Right ventricle myocardium inferior (tissue), 1 donor: Measurements from ENCODE around the gene AEBP1. TPM values are rescaled to one million over a fixed set of nuclear protein-coding genes. Genes with fewer than 3 reads are reported as not detected.
A peak's percentile ranks its signal among the peaks of the same experiment; 100 is the strongest.

Source experiments
- ATAC-seq: fragments of 200-7000 bp; cut with Tn5 transposase; one replicate; pipeline ENCODE4 v1.9.1; 2020; ENCODE audit warnings: mild to moderate bottlenecking, moderate library complexity
- DNase-seq: peaks from one replicate; pipeline ENCODE4 v3.0.0; 2021; ENCODE audit errors: missing footprints
- intact Hi-C: fragments of 100-400 bp; cut with DNase I; formaldehyde crosslinking; loops from one replicate; pipeline ENCODE4 v1.11.0; 2022
- long read RNA-seq: library from polyadenylated mRNA; unstranded; transcript quantifications from one replicate; pipeline ENCODE4 v2.0.0, GENCODE V29; 2021
- total RNA-seq: library from RNA; stranded (reverse); fragmentation: NEBNext Ultra II Directional; extraction: Animal tissue kit (Norgen Biotek cat#: 25700); gene quantifications from one replicate; pipeline ENCODE4 v1.2.1, GENCODE V29; 2021
- donor health status: DM: no; HTN: yes; CAD: no; lungs with severe emphysema.

AEBP1 gene
- total RNA-seq: 13.6 TPM
- long read RNA-seq, full-length matches to known transcripts: 11 of 19 reads
- long read RNA-seq, partial matches to known transcripts: 5 of 19 reads
- long read RNA-seq, other reads (novel, unspliced or antisense): 3 of 19 reads

DNA sequence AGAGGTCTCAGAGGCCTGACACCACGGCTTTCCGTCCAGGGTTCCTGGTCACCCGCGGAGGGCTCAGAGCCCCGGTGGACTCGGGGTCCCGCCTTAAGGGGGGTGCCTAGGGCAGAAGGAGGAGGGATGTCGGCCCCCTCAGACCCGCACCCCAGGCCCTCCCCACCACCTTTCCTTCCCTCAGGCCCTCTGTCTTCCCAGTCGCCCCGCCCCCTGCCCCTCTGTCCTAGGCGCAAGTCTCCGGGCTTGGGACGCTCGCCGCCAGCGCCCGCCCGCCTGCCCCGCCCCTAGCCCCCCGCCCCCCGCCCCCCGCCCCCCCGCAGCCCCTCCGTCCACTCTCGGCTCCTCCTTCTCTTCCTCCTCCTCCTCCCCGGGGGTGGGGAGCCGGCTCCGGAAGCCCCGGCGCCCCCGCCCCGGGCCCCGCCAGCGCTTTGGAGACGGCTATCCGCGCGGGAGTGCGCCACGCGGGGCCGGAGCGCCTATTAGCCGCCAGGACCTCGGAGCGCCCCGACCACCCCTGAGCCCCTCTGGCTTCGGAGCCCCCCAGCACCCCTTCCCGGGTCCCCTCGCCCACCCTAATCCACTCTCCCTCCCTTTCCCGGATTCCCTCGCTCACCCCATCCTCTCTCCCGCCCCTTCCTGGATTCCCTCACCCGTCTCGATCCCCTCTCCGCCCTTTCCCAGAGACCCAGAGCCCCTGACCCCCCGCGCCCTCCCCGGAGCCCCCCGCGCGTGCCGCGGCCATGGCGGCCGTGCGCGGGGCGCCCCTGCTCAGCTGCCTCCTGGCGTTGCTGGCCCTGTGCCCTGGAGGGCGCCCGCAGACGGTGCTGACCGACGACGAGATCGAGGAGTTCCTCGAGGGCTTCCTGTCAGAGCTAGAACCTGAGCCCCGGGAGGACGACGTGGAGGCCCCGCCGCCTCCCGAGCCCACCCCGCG, at the start of gene AEBP1:
AEBP1 (plus strand) TSS at position 423 of the 937 bp plus-strand sequence; CDS start at position 744, 321 bp downstream.
- intact Hi-C loops: no loop called here

DNA sequence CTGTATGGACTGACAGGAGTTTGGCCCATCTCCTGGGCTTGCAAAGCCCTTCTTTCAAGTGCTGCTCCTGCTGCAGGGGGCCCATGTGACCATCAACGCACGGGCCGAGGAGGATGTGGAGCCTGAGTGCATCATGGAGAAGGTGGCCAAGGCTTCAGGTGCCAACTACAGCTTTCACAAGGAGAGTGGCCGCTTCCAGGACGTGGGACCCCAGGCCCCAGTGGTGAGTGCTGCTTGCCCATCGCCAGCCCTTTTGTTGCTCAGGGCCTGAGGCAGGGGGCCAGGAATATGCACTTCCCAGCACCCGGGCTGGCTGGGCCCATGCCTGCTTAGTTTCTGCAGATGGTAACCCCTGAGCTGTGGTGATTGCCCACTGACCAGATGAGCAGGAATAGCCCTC, 47.5 kb upstream of the AEBP1 start:
- DNase-seq: peak; percentile 42
- no peak for ATAC-seq
- intact Hi-C loops: no loop called here

More for the DNA sequence above, at the start of gene AEBP1:
- DNase-seq (peak; percentile 68), ATAC-seq (peak; percentile 26)

DNA sequence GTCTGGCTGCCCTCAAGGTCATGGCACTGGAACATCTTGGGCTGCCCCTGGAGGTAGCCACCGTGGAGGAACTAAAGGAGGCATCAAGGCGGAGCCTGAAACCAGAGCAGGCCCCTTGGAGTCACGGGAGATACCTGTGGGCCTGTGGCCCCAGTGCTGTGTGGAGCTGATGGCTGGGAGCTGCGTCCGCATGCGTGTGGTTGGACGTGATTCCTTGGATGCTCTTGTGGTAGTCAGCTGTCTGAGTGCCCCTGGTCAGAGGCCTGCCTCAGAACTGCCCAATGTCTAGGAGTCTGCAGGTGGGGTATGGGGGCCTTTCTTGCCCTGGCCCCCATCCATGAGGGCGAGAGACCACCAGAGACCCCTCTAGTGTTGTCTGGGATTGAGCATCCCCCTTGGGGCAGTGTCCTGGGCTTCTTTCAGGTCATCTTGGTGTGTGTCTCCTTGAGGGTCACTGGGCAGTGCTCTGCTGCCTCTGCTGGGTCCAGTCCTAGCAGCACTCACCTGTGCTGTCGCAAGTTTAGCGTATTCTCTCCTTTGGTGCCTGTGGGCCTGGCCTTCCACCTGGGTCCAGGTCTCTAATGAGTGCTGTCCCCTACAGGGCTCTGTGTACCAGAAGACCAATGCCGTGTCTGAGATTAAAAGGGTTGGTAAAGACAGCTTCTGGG, 46.8 kb upstream of the AEBP1 start:
- DNase-seq (peak; percentile 22), ATAC-seq (no peak)
- intact Hi-C loops: no loop called here

DNA sequence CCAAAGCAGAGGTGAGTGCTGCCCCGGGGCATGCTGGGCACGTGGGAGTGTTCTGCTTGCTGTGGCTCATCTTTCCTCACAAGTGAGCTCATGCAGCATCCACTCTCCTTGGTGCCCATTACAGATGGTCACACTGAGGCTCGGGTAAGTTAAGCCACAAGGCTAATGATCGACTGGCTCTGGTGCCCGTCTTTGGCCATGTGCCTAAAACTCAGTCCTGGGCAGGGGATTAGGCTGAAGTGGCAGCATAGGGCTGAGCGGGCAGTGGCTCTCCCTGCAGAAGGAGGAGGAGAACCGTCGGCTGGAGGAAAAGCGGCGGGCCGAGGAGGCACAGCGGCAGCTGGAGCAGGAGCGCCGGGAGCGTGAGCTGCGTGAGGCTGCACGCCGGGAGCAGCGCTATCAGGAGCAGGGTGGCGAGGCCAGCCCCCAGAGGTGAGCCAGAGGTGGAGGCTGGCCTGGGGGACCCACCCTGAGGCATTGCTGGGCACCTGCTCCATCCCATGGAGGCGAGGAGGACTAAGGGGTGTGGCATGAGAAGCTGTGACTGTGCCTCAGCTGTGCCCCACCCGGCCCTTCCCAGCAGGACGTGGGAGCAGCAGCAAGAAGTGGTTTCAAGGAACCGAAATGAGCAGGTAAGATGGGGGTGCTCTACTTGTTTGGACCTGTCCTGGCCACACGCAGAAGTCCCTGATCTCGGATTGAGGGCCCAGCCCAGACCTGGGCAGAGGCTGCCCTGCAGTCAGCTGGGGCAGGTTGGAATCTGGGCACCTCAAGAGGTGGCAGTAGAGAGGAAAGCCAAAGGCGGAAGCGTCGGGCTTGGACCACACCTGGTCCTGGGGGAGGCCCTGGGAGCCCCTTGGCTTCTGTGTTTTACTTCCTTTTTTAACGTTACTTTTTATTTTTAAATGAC, 46.0 kb upstream of the AEBP1 start:
- intact Hi-C loops: no loop called here
- ATAC-seq: no peak
- DNase-seq: no peak

DNA sequence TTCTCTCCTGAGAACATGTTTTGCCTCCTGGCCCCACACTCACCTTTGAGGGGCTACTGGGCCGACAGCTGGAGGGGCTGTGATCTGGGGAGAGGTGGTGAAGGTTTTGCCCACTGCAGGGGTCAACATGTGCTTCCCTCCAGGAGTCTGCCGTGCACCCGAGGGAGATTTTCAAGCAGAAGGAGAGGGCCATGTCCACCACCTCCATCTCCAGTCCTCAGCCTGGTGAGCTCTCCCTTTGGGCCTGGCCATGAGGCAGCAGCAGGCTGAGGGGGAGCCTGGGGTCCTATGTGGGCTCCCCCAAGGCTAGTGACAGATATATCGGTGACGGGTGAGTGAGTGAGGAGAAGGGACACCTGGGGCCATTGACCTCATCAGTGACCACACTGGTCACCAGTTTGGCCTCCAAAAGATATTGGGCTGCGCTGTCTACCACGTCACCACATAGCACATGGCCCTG, 45.4 kb upstream of the AEBP1 start:
- ATAC-seq: no peak
- DNase-seq: no peak
- intact Hi-C loops: no loop called here

DNA sequence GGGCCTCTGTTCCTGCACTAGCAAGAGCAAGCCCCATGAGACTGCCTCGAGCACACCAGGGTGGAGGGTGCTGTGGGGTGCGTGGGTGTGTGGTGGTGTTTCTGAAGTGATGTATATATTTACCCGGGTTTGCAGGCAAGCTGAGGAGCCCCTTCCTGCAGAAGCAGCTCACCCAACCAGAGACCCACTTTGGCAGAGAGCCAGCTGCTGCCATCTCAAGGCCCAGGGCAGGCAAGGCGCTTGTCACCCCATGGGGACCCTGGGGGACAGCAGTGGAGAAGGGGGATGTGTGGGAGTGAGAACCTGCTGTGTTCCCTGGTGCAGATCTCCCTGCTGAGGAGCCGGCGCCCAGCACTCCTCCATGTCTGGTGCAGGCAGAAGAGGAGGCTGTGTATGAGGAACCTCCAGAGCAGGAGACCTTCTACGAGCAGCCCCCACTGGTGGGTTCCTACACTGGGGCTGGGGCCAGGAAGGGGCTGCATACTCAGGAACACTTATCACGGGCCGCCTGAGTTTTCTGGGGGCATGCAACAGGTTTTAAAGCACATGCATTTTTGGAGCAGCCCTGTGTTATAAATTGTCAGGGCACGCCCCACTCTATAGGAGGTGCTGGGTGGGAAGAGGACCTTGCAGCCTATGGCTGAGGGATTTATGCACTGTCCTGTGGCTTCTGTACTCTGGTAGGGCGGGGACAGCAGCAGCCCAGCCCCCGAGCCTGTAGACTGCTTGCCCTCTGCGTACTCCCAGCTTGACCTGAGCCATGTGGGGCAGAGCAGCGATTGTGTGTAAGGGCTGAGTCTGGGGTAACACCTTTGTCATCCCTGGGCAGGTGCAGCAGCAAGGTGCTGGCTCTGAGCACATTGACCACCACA, 44.7 kb upstream of the AEBP1 start:
- ATAC-seq (no peak), DNase-seq (no peak)
- intact Hi-C loops: loop anchor here (10.0 kb wide), 1 partner anchor 425 kb away; no protein-coding TSS in a partner anchor

DNA sequence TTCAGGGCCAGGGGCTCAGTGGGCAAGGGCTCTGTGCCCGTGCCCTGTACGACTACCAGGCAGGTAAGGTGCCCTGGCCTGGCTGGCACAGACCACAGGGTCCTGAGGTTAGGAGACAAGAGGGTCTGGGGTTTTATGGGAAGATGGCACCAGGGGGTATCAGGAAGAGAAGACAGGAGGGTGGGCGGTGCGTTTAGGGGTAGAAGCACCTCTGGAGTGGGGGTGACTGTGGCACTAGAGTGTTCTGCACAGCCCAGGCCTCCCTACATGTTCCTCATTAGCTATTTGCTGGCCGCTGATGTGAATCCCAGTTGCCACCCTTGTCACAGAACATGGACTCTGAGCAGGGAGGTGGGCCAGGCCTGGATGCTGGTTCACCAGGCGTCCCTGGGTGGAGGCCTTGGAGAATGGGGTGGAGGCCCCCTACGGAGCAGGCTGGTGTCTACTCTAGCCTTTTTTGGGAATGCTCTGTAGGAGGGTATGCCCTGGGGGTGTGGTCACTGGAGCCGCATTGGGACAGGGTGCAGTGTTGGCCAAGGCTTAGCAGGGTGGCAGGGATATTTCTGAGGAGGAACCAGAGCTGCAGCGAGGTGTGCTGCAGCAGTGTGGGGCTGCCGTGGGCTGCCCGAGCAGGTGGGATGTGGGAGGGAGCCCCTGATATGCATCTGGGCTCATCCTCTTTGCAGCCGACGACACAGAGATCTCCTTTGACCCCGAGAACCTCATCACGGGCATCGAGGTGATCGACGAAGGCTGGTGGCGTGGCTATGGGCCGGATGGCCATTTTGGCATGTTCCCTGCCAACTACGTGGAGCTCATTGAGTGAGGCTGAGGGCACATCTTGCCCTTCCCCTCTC, 43.8 kb upstream of the AEBP1 start:
- peak; percentile 28 for DNase-seq
- ATAC-seq: peak; percentile 11
- intact Hi-C loops: loop anchor here (10.0 kb wide), 1 partner anchor 424 kb away; no protein-coding TSS in a partner anchor

DNA sequence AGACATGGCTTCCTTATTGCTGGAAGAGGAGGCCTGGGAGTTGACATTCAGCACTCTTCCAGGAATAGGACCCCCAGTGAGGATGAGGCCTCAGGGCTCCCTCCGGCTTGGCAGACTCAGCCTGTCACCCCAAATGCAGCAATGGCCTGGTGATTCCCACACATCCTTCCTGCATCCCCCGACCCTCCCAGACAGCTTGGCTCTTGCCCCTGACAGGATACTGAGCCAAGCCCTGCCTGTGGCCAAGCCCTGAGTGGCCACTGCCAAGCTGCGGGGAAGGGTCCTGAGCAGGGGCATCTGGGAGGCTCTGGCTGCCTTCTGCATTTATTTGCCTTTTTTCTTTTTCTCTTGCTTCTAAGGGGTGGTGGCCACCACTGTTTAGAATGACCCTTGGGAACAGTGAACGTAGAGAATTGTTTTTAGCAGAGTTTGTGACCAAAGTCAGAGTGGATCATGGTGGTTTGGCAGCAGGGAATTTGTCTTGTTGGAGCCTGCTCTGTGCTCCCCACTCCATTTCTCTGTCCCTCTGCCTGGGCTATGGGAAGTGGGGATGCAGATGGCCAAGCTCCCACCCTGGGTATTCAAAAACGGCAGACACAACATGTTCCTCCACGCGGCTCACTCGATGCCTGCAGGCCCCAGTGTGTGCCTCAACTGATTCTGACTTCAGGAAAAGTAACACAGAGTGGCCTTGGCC, 43.0 kb upstream of the AEBP1 start:
- ATAC-seq (no peak), DNase-seq (no peak)
- intact Hi-C loops: loop anchor here (10.0 kb wide), 1 partner anchor 424 kb away; no protein-coding TSS in a partner anchor

DNA sequence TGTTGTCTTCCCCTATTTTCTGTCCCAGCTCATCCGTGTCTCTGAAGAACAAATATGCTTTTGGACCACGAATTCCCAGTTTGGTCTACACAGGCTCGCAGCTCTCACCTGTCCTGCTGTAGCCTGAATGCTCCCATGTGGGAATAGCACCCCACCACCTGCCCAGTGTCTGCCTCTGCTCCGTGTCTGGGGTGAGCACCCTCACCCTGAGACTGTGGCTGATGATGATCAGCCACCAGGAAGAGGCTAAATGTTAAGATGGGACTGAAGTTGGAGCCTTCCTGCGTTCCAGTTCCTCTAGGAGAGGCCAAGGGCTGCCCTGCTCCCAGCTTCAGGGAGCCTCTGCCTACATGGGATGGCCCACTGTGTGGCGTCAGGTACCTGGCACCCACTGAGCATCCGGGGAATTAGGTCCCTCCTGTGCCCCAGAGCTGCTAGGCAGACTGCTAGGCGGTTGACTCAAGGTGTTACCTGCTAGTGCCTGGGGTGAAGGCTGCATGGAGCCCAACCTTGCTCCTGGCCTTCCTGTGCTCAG, 42.4 kb upstream of the AEBP1 start:
- intact Hi-C loops: loop anchor here (10.0 kb wide), 1 partner anchor 423 kb away; no protein-coding TSS in a partner anchor
- ATAC-seq (no peak), DNase-seq (no peak)

- no peak for ATAC-seq
- DNase-seq: no peak
- intact Hi-C loops: loop anchor here (10.0 kb wide), 1 partner anchor 422 kb away; no protein-coding TSS in a partner anchor
These were observed 41.8 kb upstream of the AEBP1 start for GRCh38 chr7:44062180-44062902.

- intact Hi-C loops: loop anchor here (10.0 kb wide), 1 partner anchor 422 kb away; no protein-coding TSS in a partner anchor
- DNase-seq (no peak), ATAC-seq (peak; percentile 6)
These were observed 41.2 kb upstream of the AEBP1 start for GRCh38 chr7:44062903-44063295.

DNA sequence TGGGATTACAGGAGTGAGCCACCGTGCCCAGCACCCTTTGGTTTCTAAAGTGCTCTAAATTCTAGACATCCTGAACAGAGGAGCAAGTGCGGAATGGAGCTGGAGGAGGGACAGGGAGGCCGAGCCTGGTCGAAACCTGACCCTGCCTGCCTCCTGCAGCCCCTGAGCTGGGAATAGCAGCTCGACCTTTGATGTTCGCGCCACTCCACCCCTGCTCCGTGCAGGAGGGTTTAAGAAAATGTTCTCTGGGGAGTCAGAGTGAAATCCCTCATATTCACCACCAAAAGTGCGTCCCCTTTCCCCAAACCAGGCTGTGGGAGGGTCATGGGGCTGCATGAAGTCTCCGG, 40.6 kb upstream of the AEBP1 start:
- no peak for ATAC-seq
- intact Hi-C loops: loop anchor here (10.0 kb wide), 1 partner anchor 421 kb away; no protein-coding TSS in a partner anchor
- DNase-seq: no peak

- intact Hi-C loops: loop anchor here (10.0 kb wide), 1 partner anchor 421 kb away; no protein-coding TSS in a partner anchor
- ATAC-seq: peak; percentile 21
- no peak for DNase-seq
These were observed 40.1 kb upstream of the AEBP1 start for GRCh38 chr7:44063894-44064651.

- ATAC-seq (peak; percentile 5), DNase-seq (no peak)
- intact Hi-C loops: loop anchor here (10.0 kb wide), 1 partner anchor 420 kb away; no protein-coding TSS in a partner anchor
These were observed 39.2 kb upstream of the AEBP1 start for GRCh38 chr7:44064791-44065430.
